Kidney (tissue), 14 donors: Measurements from ENCODE around the gene GOLGA6A. TPM values are rescaled to one million over a fixed set of nuclear protein-coding genes. Genes with fewer than 3 reads are reported as not detected.

Experiments
- DNase-seq, 5 donors: peaks; one replicate each; pipeline ENCODE4 v3.0.0-alpha.2; 2013 to 2020
- FAIRE-seq: peaks from 2 replicates; lab custom pipeline; 2012; peaks lifted over from hg19 to GRCh38; lab: Jason Lieb, UNC
- H3K27ac ChIP-seq, 2 donors: one replicate each; pipeline ENCODE4 v1.7.0; 2013; ENCODE audit warnings: low read depth in 2 of 2, low read length in 2 of 2, inconsistent platforms in 1 of 2
- H3K27me3 ChIP-seq: one replicate; pipeline ENCODE4 v1.7.1; 2013; ENCODE audit warnings: low read length, inconsistent platforms; ENCODE audit not compliant: control insufficient read depth, insufficient read depth
- H3K36me3 ChIP-seq, 3 donors: one replicate each; pipeline versions ENCODE4 v1.7.0 to v1.7.1; 2013; ENCODE audit warnings: low read length in 3 of 3, control low read depth in 1 of 3, inconsistent platforms in 1 of 3; ENCODE audit not compliant: insufficient read depth in 3 of 3, control insufficient read depth in 2 of 3
- H3K4me1 ChIP-seq, 3 donors: one replicate each; pipeline versions ENCODE4 v1.7.0 to v1.7.1; 2013; ENCODE audit warnings: low read length in 3 of 3, inconsistent platforms in 1 of 3, low read depth in 1 of 3; ENCODE audit not compliant: control insufficient read depth in 2 of 3, insufficient read depth in 2 of 3
- H3K4me3 ChIP-seq, 3 donors: one replicate each; pipeline versions ENCODE4 v1.7.0 to v1.8.1; 2013; ENCODE audit warnings: low read length in 3 of 3, control low read depth in 1 of 3, inconsistent platforms in 1 of 3
- H3K9ac ChIP-seq, 3 donors: one replicate each; pipeline versions ENCODE4 v1.7.0 to v1.7.1; 2013; ENCODE audit warnings: low read length in 3 of 3, control low read depth in 1 of 3, inconsistent platforms in 1 of 3
- H3K9me3 ChIP-seq, 3 donors: one replicate each; pipeline versions ENCODE4 v1.7.0 to v1.7.1; 2013; ENCODE audit warnings: low read length in 3 of 3, control low read depth in 1 of 3, inconsistent platforms in 1 of 3; ENCODE audit not compliant: control insufficient read depth in 2 of 3, insufficient read depth in 1 of 3
- CTCF ChIP-seq: IDR thresholded peaks from 3 replicates; pipeline ENCODE4 v1.5.1; 2012; ENCODE audit warnings: mild to moderate bottlenecking, moderate library complexity, borderline replicate concordance; ENCODE audit not compliant: insufficient read depth; ENCODE audit errors: extremely low read depth
- intact Hi-C: fragments of 100-400 bp; cut with DNase I; formaldehyde crosslinking; loops from one replicate; pipeline ENCODE4 v1.11.1; 2022
- polyA plus RNA-seq: library from polyadenylated mRNA; stranded (reverse); fragments of 350-450 nt; fragmentation: Illumina TruSeq; extraction: RNeasy Lipid Tissue Mini Kit (QIAGEN cat#74804); gene quantifications from one replicate; pipeline ENCODE4 v1.2.3, GENCODE V29; 2014; ENCODE audit warnings: low read depth, low replicate concordance; ENCODE audit not compliant: insufficient read depth
- total RNA-seq: library from RNA; stranded (reverse); fragmentation: NEBNext Ultra II Directional; extraction: Animal tissue kit (Norgen Biotek cat#: 25700); gene quantifications from one replicate; pipeline ENCODE4 v1.2.1, GENCODE V29; 2021
- donor health status: control.
- donor health status: control.
- donor health status: control.
- donor health status: control.
- donor health status: control.
- donor health status: DM: yes; HTN: yes; CAD: no.
- donor health status: Normal renal cell carcinoma (clear cell type).

The GOLGA6A gene
- total and polyA plus RNA-seq, 2 donors from 2014 or later, result 0.06 TPM; not detected in 1

DNA sequence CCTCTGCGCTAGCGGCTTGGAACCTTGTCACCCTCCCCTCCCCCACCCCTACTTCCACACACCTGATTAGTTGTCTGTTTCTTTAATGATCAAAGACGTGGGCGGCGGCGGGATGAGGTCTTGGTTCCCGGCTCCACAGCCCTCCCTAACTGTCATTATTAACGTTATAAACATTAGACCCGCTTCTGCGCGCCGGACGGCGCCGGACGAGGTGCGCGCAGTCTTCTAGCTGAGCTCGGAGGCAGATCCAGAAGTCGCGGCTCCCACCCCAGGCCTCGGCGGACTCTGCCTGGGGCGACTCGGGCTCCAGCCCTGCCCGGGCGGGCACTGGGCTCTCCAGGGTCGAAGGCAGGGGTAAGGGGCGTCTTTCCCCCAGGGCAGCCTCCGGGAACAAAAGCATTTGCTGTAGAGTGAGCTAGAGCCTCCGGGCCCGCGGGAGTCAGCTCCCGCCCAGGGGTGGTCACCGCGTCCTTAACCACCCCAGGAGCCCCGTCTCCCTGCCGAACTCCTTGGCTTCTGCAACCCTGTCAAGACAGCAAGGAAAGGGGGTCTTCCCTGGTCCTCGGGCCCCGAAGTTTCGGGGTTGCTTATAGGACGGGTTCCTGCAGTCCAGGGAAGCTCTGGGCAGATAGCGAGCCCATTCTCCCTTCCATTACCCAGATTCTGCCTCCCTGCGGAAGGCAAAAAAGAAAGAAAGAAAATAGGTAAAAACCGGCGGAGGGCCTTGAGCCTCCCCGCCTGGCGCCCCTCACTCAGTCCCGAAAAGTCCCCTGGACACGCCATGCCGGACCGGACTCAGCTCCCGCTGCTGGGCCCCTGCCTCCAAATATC, 45.8 kb upstream of the GOLGA6A start:
- Histone ChIP-seq H3K4me1 (peaks cover 0 to 13% (median 0%) of the 10 kb centered on the region in 3 donors), H3K27me3 (peaks cover 39% of the 10 kb centered on the region), H3K4me3 (peak overlapping the region; percentile 36 to 53 (median 40)), H3K9ac (no peak overlapping the region), H3K36me3 (no peaks in the 10 kb centered on the region), H3K9me3 (no peaks in the 10 kb centered on the region), H3K27ac (no peak overlapping the region)
- intact Hi-C loops, result loop anchor here (5.0 kb wide), 1 partner anchor 194 kb away; no protein-coding TSS in a partner anchor
- TF ChIP-seq CTCF, result no peak
- no peak for FAIRE-seq
- peak in 3 of 5 donors; percentile 19 to 56 (median 39) for DNase-seq

DNA sequence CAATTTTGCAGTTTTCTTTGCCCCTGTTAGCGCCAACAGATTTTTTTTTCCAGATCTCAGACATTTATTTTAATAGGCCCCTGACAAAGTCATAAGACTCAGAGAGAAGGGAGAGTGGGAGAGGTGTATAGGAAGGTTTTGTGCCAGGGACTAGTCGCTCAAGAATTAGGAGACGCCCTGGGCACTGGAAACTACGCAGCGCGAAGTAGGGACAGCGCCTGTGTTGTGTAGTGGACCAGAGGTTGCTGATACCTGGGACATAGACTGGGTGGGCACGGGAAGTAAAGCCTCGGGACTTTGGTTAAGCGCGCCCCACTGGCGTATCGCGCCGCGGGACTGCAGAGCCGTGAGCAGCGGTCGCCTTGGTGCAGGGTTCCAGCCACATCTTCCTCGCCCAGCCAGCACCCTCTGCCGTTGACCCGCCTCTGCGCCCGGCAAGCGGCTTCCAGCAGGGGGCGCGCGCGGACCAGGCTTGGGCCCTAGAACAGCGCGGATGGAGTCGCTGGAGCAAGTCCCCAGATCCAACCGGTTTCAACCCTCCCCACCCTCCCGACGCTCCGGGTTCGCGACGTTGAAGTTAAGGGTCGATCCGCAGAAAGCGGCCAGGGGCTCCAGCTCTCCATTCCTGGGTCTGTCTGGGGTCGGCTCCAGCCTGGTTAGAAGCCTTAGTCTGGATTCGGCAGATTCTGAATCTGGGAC, 45.1 kb upstream of the GOLGA6A start:
- FAIRE-seq (no peak), DNase-seq (peak; percentile 93 to 96 (median 95))
- Histone ChIP-seq H3K4me1 (peaks cover 0 to 13% (median 0%) of the 10 kb centered on the region in 3 donors), H3K9me3 (no peaks in the 10 kb centered on the region), H3K27me3 (peaks cover 32% of the 10 kb centered on the region), H3K36me3 (no peaks in the 10 kb centered on the region), H3K9ac (no peak overlapping the region), H3K4me3 (peak overlapping the region; percentile 36 to 53 (median 40)), H3K27ac (no peak overlapping the region)
- peak; percentile 100 for TF ChIP-seq CTCF
- intact Hi-C loops, result loop anchor here (5.0 kb wide), 1 partner anchor 195 kb away; no protein-coding TSS in a partner anchor

DNA sequence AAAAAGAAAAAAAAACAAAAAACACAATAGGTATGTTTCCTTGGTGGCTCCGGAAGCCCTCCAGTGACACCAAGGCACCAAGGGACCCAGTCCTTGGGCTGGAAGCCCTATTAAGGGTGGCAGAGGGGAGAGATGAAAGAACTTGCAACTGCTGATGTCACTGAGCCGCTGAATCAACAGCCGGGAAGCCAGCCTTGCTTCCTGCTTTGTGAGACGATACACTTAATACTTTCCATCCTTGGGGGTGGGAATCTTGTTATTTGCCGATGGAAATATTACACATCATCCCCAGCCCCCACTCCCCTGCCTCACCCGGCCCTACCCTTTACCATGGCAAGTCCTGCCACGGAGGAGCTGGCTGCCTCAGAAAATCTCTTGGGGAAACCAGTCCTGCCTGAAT, 42.4 kb upstream of the GOLGA6A start:
- no peaks in the 10 kb centered on the region for H3K9me3 ChIP-seq
- intact Hi-C loops, result loop anchor here (5.0 kb wide), 2 partner anchors 188 to 198 kb away; no protein-coding TSS in a partner anchor
- H3K27ac ChIP-seq, result no peak overlapping the region
- no peak for TF ChIP-seq CTCF
- no peak overlapping the region for H3K9ac ChIP-seq
- peaks cover 12% of the 10 kb centered on the region for H3K27me3 ChIP-seq
- no peak for DNase-seq
- H3K4me3 ChIP-seq, result no peak overlapping the region
- H3K4me1 ChIP-seq, result peaks cover 0 to 12% (median 0%) of the 10 kb centered on the region in 3 donors
- no peak for FAIRE-seq
- H3K36me3 ChIP-seq, result no peaks in the 10 kb centered on the region
